HG03135 (cell line): Measurements from ENCODE around the gene UXS1.

Experiments used
- ATAC-seq: cut with Tn5 transposase; IDR thresholded peaks from one replicate; pipeline ENCODE4 v1.9.1; 2021; ENCODE audit warnings: mild to moderate bottlenecking, moderate library complexity; ENCODE audit not compliant: unreplicated experiment

UXS1 gene

DNA sequence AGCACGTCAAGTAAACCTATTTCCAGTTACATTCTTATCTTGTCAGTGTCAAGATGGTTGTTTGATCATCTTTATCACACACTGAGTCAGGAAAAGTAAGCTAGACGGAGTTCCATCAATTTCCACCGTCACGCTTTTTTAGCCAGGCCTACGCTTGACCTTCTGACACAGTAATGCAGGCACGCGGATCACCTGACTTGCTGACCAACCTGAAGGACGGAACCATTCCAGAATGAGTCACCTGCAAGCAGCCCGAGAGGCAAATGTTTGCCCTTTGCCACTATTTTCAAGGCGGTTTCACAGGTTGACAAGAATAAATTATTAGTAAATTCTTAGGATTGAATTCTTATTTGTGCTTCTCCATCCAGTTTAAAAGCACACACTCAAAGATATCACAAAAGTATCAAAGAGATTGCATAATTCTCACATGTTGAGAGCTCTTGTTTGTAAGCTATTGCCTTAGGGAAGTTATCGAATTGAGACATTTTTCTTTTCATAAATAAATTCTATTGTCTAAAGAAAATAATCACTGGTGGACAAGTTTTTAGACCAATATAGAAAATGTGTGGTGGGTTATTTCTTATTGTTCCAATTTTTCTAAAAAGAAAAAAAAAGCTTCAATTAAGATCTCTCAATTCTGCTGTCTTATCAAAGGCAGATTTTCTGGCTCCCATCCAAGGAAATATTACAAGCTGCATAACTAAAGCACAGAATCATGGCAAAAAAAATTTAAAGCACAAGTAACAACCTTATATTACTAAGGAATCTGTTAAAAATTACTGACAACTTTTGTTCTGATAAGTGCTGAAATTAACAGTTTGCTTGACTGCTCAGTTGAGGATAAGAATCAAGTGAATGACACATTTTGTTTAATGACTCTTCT lies 31.9 kb downstream of the UXS1 start:
- no peak for ATAC-seq

DNA sequence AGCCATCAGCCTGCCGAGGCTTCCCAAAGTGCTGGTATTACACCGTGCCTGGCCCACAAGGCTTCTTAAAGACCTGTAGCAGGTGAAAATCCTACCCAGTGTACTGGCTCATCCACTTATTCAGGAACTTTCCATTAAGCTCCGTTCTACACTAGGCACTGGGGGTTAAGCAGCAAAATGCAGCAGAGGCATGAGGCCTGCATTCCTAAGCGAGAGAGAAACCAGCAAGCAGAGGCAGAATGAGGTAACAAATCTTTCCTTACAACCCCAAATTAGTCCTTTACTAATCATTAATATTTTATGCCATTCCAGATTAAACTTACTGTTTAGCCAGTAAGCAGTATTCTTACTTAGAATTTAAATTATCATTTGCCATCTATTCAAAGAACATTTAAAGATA lies 32.8 kb downstream of the UXS1 start:
- no peak for ATAC-seq

DNA sequence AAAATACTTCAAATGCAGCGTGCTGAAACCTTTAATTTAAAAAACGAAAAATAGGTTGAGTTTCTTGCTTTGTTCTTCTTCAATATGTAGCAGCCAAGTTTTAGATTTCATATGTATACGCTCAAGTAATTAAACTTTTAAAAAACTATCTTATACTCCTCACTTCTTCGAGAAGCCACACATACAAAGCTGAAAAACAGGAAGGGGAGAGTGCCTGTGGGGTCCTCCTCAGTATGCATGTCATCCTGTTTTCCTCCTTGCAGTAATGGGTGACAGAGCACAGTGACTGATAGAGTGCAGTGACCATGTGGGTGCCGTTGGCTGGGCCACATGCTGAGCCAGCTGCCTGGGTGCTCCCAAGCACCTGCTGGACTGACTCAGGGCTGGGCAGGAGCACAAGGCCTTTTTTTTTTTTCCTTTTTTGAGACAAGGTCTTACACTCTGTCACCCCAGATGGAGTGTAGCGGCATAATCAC lies 33.3 kb downstream of the UXS1 start:
- ATAC-seq, result peak; percentile 50

DNA sequence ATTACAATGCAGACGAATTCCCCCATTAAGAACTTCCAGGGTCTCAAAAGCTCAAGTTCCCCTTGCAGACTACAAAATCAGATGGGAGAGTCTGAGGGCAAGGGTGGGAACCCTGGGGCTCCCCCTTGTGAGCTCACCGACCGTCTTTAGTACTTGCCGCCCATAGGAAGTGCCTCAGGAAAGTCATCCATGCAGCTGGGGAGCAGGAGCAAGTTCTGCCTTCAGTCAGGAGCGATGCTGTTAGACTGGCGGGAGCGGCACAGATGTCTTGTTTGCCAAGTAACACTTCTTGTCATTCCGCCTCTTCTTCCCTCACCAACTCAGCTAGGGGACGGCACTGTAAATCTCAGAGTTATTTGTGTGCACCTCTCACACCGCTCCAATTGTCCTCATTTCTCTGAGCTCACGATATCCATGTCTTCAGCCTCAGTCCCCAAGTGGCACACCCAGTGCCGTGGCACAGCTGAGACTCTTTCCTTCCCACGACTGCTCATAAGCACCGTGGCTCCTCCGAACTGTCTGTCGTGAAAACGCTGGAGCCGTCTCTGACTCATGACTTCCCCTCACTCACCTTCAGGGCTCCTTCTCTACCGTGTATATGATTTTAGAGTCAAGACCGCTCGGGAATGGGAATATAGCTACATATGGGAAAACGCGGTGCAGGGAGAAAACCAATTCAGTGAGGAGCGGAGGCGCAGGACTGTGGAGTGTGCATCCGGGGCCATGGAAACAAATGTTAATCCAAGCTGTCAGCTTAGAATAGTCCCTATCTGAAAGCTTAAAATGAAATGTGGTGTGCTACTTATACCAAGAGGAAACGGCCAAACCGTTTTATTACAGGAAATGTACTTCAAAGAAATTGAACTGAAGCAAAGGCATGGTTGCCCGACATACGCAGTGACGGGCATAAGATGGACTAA lies 34.0 kb downstream of the UXS1 start:
- peak; percentile 39 for ATAC-seq

DNA sequence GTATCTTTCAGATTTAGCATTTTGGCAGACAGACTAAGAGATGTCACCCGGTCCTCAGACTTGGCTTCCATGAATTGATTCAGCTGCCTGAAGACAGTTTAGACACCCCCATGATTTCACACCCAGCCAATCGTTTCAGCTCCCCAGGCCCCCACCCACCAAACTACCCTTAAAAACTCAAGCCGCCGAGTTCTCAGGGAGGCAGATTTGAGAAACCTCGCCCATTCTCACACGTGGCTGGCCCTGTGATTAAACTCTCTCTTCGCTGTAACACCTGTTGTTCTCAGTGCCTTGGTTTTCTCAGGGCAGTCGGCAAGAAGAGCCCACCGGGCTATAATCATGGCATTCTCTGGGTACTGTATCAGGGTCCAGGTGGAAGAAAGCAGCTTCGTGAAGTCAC lies 35.2 kb downstream of the UXS1 start:
- ATAC-seq, result no peak

DNA sequence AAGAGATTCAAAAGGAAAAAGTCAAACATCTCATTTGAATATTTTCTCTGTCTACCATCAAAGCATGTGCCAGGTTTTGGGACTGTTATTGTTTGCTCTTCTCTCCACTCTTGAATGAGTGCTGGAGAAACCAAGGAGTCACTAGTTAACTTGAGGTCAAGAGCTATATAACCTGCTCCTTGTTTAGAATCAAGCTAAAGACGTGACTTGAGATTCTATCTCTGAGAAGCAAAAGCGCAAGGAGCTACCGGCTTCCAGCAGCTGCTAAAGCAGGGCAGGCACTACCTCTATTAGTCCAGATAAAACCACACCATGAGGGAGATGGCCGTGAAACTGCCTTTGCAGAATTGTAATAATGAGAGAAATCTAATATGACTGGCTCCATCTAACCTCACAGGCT lies 36.0 kb downstream of the UXS1 start:
- no peak for ATAC-seq

DNA sequence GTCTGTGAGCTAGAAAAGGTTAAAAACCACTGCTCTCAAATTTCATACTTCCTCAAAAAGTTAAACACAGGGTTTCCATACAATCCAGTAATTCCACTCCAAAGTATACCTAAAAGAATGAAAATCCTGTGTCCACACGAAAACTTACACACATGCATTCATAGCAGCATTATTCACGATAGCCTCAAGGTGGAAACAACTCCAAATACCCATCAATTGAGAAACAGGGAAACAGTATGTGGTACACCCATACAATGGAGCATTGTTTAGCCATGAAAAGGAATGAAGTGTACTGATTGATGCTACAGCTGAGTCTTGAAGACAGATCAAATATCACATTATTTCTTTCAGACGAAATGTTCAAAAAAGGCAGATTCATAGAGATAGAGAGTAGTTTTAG lies 36.7 kb downstream of the UXS1 start:
- ATAC-seq, result no peak

DNA sequence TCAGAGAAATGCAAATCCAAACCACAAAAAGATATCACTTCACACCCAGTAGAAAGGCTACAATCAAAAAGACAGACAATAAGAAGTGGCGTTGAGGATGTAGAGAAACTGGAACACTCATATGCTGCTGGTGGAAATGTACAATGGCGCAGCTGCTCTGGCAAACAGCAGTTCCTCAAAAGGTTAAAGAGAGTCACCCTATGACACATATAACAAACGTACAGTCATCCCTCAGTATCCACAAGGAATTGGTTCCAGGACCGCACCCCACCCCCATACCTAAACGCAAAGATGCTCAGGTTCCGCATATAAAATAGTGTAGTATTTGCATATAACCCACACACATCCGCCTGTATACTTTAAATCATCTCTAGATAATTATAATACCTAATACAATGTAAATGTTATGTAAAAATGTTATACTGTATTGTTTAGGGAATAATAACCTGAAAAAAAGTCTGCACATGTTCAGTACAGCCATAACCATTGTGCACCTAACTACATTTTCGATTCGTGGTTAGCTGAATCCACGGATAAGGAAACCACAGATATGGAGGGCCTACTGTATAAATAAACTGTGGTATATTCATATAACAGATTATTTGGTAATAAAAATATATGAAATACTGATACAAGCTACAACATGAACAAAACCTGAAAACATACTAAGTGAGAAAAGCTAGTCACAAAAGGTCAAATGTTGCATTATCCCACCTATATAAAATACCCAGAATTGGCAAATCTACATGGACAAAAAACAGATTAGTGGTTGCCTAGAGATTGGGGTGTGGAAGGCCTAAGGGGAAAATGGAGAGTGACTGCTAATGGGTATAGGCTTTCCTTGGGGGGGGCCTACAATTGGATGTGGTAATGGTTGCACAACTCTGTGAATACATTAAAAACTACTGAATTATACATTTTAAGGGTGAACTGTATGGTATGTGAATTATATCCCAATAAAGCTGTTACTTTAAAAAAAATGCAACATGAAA lies 37.5 kb downstream of the UXS1 start:
- ATAC-seq, result no peak

DNA sequence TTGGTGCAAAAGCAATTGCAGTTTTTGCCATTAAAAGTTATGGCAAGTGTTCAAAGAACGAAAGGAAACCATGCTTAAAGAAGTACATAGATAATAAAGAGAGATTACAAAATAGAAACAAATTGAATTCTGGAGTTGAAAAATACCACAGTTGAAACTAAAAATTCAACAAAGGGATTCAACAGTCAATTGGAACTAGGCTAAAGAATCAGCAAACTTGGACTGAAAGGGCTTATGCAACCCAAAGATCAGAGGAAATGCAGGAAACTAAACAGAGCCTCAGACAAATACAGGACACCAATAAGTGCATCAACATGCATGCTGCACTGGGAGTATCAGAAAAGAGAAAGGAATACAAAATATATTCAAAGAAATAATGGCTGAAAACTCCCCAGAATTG lies 40.3 kb downstream of the UXS1 start:
- no peak for ATAC-seq

DNA sequence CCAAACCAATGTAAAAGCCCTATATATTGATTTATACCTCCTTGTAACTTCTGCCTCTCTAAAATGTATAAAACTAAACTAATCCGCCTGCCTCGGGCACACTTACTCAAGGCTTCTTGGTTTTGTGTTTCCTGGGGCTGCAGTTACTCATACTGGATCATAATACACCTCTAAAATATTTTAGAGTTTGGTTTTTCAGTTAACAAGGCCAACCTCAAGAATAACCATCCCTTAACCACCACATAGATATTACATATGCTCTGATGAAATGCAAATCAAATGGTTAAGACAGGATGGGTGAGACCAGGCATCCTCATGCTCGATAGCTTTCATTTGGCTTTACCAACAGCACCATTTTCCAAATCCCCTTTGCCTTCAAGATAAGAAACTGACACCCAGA lies 46.4 kb downstream of the UXS1 start:
- ATAC-seq, result no peak

DNA sequence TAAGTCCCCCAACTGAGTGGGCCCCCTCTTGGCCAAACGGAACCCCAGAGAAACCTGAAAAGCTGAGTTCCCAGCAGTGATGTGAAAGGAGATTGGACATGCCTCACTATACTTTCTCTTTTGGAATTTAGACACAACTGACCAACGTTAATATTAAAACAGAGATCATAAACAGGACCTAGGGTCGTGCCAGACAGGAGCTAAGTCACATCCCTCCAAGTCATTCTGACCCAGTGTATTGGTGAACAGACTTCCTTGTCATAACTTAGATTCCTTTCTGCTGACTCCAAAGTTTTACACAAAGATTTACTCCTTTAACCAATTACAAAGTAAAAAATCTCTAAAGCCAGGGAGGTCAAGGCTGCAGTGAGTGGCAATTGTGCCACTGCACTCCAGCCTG lies 46.9 kb downstream of the UXS1 start:
- ATAC-seq, result no peak

DNA sequence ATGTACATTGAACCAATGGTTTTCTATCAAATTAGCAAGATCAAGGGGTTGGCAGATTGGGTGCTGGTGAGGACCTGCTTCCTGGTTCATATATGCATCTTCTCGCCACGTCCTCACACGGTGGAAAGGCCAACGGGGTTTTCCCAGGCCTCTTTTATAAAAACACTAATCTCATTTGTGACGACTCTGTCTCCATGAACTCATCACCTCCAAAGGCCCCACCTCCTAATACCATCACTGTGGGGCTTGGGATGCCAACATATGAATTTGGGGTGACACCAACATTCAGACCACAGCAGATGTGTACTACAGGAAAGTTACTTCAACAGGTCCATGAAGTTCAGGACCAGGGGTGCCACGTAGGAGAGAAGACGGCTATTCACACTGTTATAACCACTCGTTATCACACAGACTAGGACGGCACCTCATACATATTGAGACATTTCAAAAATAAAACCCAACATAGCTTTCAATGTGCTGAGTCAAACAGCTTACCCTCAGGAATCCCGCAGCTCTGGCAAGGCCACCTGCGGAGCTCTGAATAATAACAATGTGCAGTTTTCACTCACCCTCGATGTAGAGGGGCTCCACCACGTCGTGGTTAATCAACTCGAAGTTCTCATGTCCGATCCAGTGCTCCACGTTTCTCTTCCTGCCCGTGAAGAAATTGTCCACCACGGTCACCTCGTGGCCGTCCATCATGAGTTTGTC lies 49.3 kb downstream of the UXS1 start:
- ATAC-seq, result no peak

DNA sequence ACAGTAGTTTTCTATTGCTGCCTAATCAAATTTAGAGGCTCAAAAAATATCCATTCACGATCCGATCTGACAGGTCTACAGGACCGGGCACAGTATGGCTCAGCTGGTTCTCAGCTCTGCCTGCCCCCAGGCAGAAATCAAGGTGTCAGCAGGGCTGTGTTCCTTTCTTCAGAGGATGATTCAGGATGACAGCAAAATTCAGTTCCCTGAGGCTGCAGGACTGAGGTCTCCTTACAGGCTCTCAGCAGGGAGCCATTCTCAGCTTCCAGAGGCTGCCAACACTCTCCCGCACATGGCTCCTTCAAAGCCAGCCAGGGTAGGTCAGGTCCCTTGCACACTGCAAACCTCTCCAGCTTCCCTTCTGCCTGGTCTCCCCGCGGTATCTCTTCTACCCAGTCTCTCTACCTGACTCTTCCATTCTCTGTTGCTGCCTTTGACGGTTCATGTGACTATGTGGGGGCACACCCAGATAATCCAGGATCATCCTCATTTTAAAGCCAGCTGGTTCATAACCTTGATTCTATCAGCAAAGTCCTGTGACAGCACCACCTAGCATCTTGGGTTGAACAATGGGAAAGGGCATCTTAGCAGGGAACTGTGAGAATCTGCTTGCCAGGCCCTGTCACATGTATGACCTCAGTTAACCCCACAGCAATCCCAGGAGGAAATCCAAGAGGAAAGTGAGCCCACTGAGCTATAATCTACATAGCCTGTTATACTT lies 50.4 kb downstream of the UXS1 start:
- ATAC-seq, result no peak

DNA sequence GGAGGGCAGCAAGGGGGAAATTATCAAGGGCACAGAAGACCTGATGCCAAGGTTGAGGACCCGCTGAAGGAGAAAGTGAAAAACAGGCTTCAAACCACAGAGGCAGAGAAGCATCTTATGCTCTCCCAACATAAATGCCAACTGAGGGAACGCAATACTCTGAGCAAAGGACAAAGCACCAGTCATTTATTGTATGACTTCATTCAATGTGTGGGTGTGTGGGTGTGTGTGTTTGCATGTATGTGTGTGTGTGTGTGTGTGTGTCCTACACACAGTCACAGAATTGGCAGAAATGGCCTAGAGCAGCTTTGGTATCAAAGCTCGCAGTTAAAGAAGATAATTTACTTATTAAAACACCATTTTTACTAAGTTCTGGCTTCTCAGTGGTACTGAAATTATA lies 51.4 kb downstream of the UXS1 start:
- no peak for ATAC-seq

DNA sequence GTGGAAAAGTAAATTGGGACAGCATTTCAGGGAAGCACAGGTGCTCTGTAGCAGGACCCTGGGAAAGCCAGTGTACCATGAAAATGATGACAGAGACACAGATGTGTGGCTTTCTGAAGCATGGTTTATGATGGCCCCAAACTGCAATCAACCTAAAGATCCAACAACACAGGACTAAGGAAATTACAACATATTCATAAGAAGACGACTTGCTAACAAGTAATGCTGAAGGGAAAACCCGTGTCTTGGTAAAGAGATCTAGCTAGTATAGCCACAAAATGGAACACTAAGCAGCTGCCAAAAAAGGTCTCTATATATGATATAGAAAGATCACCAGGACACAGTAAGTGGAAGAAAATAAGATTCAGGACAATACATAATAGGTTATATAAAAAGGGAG lies 53.2 kb downstream of the UXS1 start:
- no peak for ATAC-seq

DNA sequence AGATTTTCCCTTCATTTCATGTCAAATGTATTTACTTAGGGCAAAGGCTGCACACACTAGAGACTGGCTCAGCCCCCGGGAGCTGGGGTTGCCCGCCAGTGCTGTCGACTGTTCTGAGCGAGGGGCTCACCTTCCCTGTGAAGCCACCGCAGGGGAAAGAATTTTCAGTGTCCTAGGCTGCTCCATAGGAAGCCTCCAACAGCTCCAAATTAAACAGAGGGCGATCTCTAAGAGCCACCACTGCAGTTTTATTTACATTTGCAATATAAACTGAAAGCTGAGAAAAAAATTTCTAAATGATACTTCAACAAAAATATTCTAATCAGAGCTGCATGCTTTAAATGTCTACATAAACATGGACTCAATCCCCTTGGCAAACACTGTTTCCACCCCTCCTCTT lies 54.0 kb downstream of the UXS1 start:
- no peak for ATAC-seq

DNA sequence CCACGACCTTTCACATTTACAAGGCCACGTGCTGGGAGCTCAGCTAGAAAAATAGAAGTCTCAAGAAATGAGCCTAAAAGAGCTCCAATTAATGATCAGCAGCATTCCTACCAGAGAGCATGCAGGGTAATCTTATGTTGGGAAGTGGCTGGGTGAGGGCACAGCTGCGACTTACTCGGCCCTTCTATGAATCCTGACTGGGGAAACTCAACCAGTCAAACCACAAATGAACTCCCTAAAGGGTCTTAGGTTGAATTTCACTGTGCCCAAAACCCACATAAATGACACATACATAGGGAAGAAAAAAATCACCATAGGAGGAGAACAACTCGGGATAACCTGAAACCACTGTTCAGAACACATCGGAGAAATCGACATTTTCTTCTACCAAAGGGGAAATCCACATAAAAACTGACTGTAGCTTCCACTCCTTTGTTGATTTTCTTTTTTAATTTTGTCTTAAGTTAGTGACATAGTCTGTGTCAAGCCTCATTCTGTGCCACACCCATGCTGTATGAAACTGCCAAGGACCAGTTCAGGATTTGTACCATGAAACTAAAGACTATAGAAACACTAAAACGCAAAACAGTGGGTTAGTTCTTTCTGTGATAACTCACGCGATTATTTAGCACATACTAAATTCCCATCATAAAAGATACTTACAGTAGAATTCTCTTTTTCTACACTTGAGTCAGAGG lies 54.7 kb downstream of the UXS1 start:
- no peak for ATAC-seq

DNA sequence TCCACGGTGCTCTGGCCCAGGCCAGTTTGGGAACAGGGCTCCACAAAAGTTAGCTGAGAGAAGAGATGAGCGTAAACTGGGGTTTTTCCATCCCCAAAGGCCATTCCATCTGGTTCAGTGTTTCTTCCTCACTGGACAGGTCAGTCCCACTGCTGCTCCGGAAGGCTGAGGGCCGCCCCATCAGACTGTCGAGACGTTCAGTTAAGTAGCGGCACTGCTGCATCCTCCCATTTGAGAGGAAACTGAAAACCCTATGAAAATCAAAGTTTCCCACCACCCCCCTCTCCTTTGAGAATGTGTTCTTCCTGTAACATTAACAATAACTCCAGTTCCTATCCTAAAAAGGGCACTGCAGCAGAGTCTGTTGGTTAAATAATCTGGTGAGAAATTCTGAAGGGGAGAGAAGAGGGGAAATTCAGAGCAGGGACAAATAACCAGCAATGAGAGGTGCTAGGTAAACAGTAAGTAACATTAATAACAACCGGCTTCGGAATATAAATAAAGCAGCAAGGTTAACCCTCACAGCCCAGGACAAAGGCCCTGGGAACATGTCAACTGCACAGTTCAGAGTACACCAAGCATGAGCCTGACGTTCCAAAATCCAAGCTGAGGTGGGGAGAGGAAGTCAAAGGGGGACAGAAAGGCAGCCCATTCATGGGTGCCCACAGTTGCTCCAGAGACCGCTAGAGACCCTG lies 55.4 kb downstream of the UXS1 start:
- no peak for ATAC-seq
